WI38 (cell line): ENCODE results near the gene ZNF672.
"Not testable (repeated sequence)": the region's sequence is repeated elsewhere in the genome, so short reads cannot be mapped to it uniquely, and the experiment has no call there.

ENCODE experiments used
- H3K4me3 ChIP-seq: 2 replicates; pipeline ENCODE4 v1.5.1; 2011; ENCODE audit warnings: low read depth, mild to moderate bottlenecking, control low read depth, low read length
- TF ChIP-seq, protein P1 (sequence below): IDR thresholded peaks from 2 replicates; pipeline ENCODE4 v1.5.1; 2012; ENCODE audit warnings: low read depth, mild to moderate bottlenecking, control low read depth, low read length

The ZNF672 gene

DNA sequence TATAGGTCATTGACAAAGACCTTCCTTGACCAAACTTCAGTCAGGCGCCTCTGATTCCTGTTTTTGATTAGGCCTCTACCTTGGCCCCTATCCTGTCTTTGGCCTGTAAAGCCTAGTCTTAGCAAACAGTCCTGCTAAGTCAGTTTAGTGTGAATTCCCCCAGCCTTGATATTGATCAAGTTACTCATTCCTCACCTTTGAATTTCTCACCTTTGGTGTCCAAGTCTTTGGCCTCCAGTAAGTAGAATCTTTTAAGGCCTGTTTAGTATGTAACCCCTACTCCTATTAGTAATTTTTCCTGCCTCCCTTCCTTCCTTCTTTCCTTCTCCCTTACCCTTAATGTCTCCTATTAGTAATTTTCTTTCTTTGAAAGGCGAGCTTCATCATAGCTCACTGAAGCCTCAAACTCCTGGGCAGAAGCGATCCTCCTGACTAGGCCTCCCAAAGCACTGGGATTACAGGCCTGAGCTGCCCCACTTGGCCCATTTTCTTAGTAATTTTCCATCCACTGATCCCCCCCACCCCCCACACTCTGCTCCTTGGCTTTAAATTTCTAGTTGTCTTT lies 33.9 kb downstream of the ZNF672 start:
- TF ChIP-seq, protein P1, sequence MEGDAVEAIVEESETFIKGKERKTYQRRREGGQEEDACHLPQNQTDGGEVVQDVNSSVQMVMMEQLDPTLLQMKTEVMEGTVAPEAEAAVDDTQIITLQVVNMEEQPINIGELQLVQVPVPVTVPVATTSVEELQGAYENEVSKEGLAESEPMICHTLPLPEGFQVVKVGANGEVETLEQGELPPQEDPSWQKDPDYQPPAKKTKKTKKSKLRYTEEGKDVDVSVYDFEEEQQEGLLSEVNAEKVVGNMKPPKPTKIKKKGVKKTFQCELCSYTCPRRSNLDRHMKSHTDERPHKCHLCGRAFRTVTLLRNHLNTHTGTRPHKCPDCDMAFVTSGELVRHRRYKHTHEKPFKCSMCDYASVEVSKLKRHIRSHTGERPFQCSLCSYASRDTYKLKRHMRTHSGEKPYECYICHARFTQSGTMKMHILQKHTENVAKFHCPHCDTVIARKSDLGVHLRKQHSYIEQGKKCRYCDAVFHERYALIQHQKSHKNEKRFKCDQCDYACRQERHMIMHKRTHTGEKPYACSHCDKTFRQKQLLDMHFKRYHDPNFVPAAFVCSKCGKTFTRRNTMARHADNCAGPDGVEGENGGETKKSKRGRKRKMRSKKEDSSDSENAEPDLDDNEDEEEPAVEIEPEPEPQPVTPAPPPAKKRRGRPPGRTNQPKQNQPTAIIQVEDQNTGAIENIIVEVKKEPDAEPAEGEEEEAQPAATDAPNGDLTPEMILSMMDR: no peak
- no peak overlapping the region; the same call in 1 of the 2 replicates for H3K4me3 ChIP-seq

DNA sequence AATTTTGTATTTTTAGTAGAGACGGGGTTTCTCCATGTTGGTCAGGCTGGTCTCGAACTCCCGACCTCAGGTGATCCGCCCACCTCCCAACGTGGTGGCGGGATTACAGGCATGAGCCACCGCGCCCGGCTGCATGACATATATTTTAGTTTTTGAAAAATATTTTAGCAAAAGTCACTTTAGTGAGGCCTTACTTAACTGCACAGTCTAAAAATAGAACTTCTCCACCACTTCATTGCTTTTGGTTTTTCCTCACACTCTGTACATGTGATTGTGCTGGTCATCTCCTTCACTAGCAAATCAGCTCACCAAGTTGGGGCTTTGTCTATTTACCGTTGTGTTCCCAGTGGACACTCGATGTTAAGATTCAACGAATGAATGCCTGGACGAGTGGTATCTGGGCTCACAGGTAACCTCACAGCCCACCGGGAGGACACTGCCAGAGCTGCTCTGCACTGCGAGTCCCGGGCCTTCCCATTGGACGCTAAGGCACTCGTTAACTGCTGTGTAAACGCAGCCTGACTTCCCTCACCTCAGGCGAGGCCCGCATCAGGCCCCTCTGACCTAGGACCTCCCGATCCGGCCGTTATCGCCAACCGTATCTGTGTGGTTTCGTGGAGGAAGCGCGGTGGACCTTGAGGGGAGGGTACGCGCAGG lies 34.9 kb downstream of the ZNF672 start:
- TF ChIP-seq, protein P1: no peak
- H3K4me3 ChIP-seq: peak overlapping the region; percentile 79

DNA sequence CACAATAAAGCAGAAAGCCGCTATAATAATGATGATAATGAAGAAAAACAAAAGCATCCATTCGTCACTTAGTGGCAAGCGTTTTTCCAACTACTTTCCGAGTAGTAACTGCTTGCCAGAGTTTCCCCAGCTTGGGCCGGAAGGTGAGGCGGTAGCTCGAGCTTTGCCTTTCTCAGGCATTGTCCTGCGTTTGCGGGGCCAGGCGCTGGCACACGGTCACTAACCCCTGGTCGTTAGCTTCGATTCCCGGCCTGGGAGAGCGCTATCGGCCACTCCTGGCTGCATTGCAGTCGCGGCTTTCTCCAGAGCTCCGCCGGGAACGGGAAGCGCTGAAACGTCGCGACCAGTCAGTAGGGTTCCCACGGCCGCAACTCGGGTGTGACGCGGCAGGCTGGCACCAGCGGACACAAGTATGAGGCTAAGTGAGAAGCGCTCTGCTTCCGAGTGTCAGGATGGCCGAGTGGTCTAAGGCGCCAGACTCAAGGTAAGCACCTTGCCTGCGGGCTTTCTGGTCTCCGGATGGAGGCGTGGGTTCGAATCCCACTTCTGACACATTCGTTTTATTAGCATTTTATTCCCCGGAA lies 35.5 kb downstream of the ZNF672 start:
- TF ChIP-seq, protein P1: no peak
- peak overlapping the region; percentile 79 for H3K4me3 ChIP-seq

DNA sequence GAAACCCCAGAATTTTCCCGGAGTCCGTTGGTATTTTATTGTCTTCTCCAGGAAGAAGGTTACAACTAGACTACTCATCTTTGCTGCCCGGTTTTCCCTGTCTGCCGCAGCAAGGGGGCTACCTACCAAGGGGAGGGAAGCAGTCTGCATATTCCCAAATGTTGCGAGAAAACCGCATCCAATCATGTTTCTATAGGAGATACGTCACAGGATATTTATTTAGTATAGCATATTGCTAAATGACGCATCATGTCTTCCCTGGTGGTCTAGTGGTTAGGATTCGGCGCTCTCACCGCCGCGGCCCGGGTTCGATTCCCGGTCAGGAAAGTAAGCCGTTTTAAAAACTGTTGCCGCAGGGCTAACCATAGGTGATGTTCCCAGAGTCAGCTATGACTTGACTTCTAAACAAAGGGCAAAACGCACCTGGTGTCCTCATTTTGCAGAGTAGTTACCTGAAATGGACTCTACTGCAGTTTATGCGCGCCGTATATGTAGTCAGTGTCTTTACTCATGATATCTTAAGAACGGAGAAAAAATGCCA lies 36.0 kb downstream of the ZNF672 start:
- TF ChIP-seq, protein P1: no peak
- H3K4me3 ChIP-seq: peak overlapping the region; percentile 79

DNA sequence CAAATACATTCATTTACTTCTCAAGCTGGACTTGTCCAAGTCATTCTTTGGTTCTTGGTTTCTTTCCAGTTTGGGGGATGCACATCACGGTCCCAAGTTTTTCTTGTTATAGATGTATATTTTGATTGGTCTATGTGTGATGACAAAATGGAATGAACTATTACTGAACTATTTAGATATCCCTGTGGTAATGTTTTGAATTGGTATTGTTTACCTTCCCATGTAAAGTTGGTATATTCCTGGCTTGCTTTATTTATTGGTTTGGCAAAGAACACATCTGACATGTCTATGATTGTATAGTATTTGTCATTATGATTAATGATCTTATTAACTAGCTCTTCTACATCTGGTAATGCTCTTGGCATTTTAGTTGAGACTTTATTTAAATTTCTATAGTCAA lies 43.2 kb downstream of the ZNF672 start:
- TF ChIP-seq, protein P1: no peak
- H3K4me3 ChIP-seq: no peak overlapping the region

DNA sequence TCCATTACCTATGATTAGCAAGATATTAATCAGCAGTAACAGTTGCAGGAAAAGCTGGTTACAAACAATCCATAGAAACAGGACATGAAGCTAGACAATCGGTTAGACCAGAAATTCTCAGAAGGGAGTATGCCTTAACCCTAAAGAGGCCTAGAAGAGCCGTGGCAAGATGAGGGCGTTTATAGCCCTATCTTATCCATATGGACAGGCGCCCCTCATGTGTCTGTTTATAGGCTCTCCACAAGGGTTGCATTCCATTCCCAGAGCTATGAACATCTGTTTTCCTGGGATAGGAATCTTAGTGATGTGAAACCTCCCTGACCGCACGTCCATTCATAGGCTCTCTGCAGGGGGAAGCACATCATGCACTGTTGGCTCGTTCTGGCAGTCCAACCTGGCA lies 44.4 kb downstream of the ZNF672 start:
- not testable (repeated sequence) for H3K4me3 ChIP-seq

DNA sequence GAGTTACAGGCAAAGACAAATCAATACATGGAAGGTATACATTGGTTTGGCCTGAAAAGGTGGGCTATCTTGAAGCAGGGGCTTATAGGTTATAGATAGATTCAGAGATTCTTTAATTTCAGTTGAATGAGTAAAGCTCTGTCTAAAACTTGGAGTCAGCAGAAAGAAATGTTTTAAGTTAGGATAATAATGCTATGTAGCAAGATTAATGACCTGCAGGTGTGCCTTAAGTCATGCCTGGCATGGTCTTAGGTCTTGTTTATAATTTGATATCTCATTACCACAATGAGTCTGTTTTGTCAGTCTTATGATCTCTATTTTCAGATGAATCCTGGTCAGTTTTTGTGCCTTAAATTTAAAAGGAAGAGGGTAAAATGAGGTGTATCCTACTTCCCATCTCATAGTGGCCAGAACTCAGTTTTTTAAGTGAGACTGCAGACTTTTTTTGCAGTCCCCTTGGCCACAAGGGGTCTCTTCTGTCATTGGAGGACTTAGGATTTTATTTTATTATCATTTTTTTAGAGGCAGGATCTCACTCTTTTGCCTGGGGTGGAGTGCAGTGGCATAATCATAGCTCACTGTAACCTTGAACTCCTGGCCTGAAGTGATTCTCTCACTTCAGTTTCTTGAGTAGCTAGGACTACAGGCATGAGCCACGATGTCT lies 46.7 kb downstream of the ZNF672 start:
- H3K4me3 ChIP-seq: no peak overlapping the region
- TF ChIP-seq, protein P1: no peak
